HepG2 (cell line): ENCODE measurements around the gene NAIF1. TPM values are rescaled to one million over a fixed set of nuclear protein-coding genes. Genes with fewer than 3 reads are reported as not detected.
A peak's percentile ranks its signal among the peaks of the same experiment; 100 is the strongest.

Source experiments
- ATAD3A ChIP-seq: sonication (generic); formaldehyde crosslinking; IDR thresholded peaks from 2 replicates; pipeline ENCODE4 v1.4.0; 2020; ENCODE audit warnings: missing genetic modification reagents
- FOXJ3 ChIP-seq: sonication (generic); formaldehyde crosslinking; IDR thresholded peaks from 2 replicates; pipeline ENCODE4 v1.4.0; 2020; ENCODE audit warnings: missing genetic modification reagents, mild to moderate bottlenecking, borderline replicate concordance
- GTF3A ChIP-seq: sonication (generic); formaldehyde crosslinking; conservative IDR thresholded peaks from 2 replicates; pipeline ENCODE4 v1.4.0; 2020; ENCODE audit warnings: mild to moderate bottlenecking, missing genetic modification reagents
- GZF1 ChIP-seq: sonication (generic); formaldehyde crosslinking; IDR thresholded peaks from 2 replicates; pipeline ENCODE4 v1.5.1; 2020; ENCODE audit warnings: mild to moderate bottlenecking, missing genetic modification reagents
- KLF6 ChIP-seq: IDR thresholded peaks from 2 replicates; pipeline ENCODE4 v1.8.0; 2016; ENCODE audit warnings: missing biosample characterization, missing genetic modification reagents
- MAZ ChIP-seq, 2 experiments: sonication (generic) in 1 of 2; formaldehyde crosslinking in 1 of 2; IDR thresholded peaks; 2 replicates each; pipeline versions ENCODE4 v1.5.0 to v1.6.1; 2012 to 2020; ENCODE audit warnings: low read depth in 2 of 2, mild to moderate bottlenecking in 2 of 2, borderline replicate concordance in 1 of 2, improper control_type of control experiment in 1 of 2, low read length in 1 of 2, missing genetic modification reagents in 1 of 2, moderate library complexity in 1 of 2
- RFX1 ChIP-seq: fragments of 450-650 bp; IDR thresholded peaks from 2 replicates; pipeline ENCODE4 v1.6.1; 2017
- SMAD9 ChIP-seq: sonication (generic); formaldehyde crosslinking; IDR thresholded peaks from 2 replicates; pipeline ENCODE4 v1.5.1; 2020; ENCODE audit warnings: mild to moderate bottlenecking, missing genetic modification reagents
- THYN1 ChIP-seq: sonication (generic); formaldehyde crosslinking; IDR thresholded peaks from 2 replicates; pipeline ENCODE4 v1.8.1; 2023; ENCODE audit warnings: low read depth, mild to moderate bottlenecking, moderate library complexity, missing genetic modification reagents, borderline replicate concordance
- ZBTB21 ChIP-seq: sonication (generic); formaldehyde crosslinking; IDR thresholded peaks from 2 replicates; pipeline ENCODE4 v1.4.0; 2020; ENCODE audit warnings: missing genetic modification reagents
- ZBTB39 ChIP-seq: sonication (generic); formaldehyde crosslinking; IDR thresholded peaks from 2 replicates; pipeline ENCODE4 v1.5.0; 2020; ENCODE audit warnings: missing genetic modification reagents
- ZNF234 ChIP-seq: sonication (generic); formaldehyde crosslinking; conservative IDR thresholded peaks from 2 replicates; pipeline ENCODE4 v1.5.1; 2020; ENCODE audit warnings: mild to moderate bottlenecking, missing genetic modification reagents
- ZNF350 ChIP-seq: sonication (generic); formaldehyde crosslinking; IDR thresholded peaks from 2 replicates; pipeline ENCODE4 v1.4.0; 2020; ENCODE audit warnings: mild to moderate bottlenecking, low read depth, missing genetic modification reagents, borderline replicate concordance
- ZNF615 ChIP-seq: sonication (generic); formaldehyde crosslinking; IDR thresholded peaks from 2 replicates; pipeline ENCODE4 v1.5.0; 2020; ENCODE audit warnings: mild to moderate bottlenecking, missing genetic modification reagents, borderline replicate concordance
- ZNF800 ChIP-seq: sonication (generic); formaldehyde crosslinking; IDR thresholded peaks from 2 replicates; pipeline ENCODE4 v1.4.0; 2020; ENCODE audit warnings: missing genetic modification reagents
- polyA plus RNA-seq, 8 experiments: library from polyadenylated mRNA; depleted of rRNA in 3 of 8; stranded (reverse) in 7 of 8; unstranded in 1 of 8; fragments of >200 nt; fragmentation: Illumina TruSeq in 4 of 8; extraction: Trizol in 4 of 8; gene quantifications; 2 replicates each; pipeline versions ENCODE4 v1.2.1 to v1.2.3, GENCODE V29; 2011 to 2016; ENCODE audit warnings: low read depth in 4 of 8, missing spikeins in 1 of 8, mixed read lengths in 1 of 8; ENCODE audit not compliant: insufficient read depth in 1 of 8
- total RNA-seq, 5 experiments: library from RNA; depleted of rRNA; stranded (reverse); fragments of >200 nt; fragmentation: Illumina TruSeq; extraction: Trizol; gene quantifications; 2 replicates each; pipeline ENCODE4 v1.2.3, GENCODE V29; 2016; ENCODE audit warnings: low read depth in 1 of 5
- TF ChIP-seq, protein P1 (sequence below): sonication (generic); formaldehyde crosslinking; IDR thresholded peaks from 2 replicates; pipeline ENCODE4 v1.4.0; 2020; ENCODE audit warnings: missing genetic modification reagents, borderline replicate concordance
- TF ChIP-seq, protein P2 (sequence below): sonication (generic); formaldehyde crosslinking; IDR thresholded peaks from 2 replicates; pipeline ENCODE4 v1.5.1; 2020; ENCODE audit warnings: mild to moderate bottlenecking, missing genetic modification reagents, moderate library complexity

Gene NAIF1
- total and polyA plus RNA-seq, 2 of the 13 experiments (the other 11 are each of a cell fraction or from before 2014, with no cell fraction given): 6.0 to 6.9 TPM

- TF ChIP-seq ZNF234 (CRISPR knock-in tag): no peak
- TF ChIP-seq SMAD9 (CRISPR knock-in tag): no peak
- TF ChIP-seq, protein P1, sequence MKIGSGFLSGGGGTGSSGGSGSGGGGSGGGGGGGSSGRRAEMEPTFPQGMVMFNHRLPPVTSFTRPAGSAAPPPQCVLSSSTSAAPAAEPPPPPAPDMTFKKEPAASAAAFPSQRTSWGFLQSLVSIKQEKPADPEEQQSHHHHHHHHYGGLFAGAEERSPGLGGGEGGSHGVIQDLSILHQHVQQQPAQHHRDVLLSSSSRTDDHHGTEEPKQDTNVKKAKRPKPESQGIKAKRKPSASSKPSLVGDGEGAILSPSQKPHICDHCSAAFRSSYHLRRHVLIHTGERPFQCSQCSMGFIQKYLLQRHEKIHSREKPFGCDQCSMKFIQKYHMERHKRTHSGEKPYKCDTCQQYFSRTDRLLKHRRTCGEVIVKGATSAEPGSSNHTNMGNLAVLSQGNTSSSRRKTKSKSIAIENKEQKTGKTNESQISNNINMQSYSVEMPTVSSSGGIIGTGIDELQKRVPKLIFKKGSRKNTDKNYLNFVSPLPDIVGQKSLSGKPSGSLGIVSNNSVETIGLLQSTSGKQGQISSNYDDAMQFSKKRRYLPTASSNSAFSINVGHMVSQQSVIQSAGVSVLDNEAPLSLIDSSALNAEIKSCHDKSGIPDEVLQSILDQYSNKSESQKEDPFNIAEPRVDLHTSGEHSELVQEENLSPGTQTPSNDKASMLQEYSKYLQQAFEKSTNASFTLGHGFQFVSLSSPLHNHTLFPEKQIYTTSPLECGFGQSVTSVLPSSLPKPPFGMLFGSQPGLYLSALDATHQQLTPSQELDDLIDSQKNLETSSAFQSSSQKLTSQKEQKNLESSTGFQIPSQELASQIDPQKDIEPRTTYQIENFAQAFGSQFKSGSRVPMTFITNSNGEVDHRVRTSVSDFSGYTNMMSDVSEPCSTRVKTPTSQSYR (CRISPR knock-in tag): no peak
- TF ChIP-seq FOXJ3: no peak
- no peak for TF ChIP-seq GTF3A (CRISPR knock-in tag)
- TF ChIP-seq THYN1: no peak
- TF ChIP-seq RFX1: no peak
- TF ChIP-seq ZNF800 (CRISPR knock-in tag): no peak
- no peak for TF ChIP-seq ZBTB21
- no peak for TF ChIP-seq ZBTB39 (CRISPR knock-in tag)
- no peak for TF ChIP-seq MAZ (IDR thresholded peaks at IDR 0.05; ENCODE audit: borderline replicate concordance, low read depth, low read length)
- no peak for TF ChIP-seq MAZ (CRISPR knock-in tag; IDR thresholded peaks at IDR 0.05; ENCODE audit: low read depth)
- TF ChIP-seq ZNF350 (CRISPR knock-in tag): no peak; the same call in 1 of the 2 replicates
- no peak for TF ChIP-seq ATAD3A (CRISPR knock-in tag)
- no peak for TF ChIP-seq GZF1 (CRISPR knock-in tag)
- TF ChIP-seq ZNF615 (CRISPR knock-in tag): no peak
- TF ChIP-seq, protein P2, sequence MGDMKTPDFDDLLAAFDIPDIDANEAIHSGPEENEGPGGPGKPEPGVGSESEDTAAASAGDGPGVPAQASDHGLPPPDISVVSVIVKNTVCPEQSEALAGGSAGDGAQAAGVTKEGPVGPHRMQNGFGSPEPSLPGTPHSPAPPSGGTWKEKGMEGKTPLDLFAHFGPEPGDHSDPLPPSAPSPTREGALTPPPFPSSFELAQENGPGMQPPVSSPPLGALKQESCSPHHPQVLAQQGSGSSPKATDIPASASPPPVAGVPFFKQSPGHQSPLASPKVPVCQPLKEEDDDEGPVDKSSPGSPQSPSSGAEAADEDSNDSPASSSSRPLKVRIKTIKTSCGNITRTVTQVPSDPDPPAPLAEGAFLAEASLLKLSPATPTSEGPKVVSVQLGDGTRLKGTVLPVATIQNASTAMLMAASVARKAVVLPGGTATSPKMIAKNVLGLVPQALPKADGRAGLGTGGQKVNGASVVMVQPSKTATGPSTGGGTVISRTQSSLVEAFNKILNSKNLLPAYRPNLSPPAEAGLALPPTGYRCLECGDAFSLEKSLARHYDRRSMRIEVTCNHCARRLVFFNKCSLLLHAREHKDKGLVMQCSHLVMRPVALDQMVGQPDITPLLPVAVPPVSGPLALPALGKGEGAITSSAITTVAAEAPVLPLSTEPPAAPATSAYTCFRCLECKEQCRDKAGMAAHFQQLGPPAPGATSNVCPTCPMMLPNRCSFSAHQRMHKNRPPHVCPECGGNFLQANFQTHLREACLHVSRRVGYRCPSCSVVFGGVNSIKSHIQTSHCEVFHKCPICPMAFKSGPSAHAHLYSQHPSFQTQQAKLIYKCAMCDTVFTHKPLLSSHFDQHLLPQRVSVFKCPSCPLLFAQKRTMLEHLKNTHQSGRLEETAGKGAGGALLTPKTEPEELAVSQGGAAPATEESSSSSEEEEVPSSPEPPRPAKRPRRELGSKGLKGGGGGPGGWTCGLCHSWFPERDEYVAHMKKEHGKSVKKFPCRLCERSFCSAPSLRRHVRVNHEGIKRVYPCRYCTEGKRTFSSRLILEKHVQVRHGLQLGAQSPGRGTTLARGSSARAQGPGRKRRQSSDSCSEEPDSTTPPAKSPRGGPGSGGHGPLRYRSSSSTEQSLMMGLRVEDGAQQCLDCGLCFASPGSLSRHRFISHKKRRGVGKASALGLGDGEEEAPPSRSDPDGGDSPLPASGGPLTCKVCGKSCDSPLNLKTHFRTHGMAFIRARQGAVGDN: peak; percentile 35; the same call in 1 of the 2 replicates
- TF ChIP-seq KLF6 (CRISPR knock-in tag): no peak
Measured at GRCh38 chr9:128056887-128057723, 10.0 kb downstream of the NAIF1 start (continued).
